Measurements from ENCODE around the gene ZCCHC8. TPM values are rescaled to one million over a fixed set of nuclear protein-coding genes. Genes with fewer than 3 reads are reported as not detected.

The ZCCHC8 gene
- total RNA-seq (10 to 100 TPM; 25.0 to 30.1 TPM), polyA plus RNA-seq (10 to 100 TPM in 1 of 2 donors, 1 to 10 TPM in 1; 9.6 to 20.3 TPM)
- long read RNA-seq, donor 1, partial matches to known transcripts = 2 of 8 reads
- long read RNA-seq, donor 1, other reads (novel, unspliced or antisense) = 2 of 8 reads
- long read RNA-seq, donor 2, partial matches to known transcripts = 1 of 7 reads
- long read RNA-seq, donor 2, other reads (novel, unspliced or antisense) = 4 of 7 reads

GRCh38 chr12:122500685-122501488 is at the start of gene ZCCHC8:
TSS of gene ZCCHC8 (minus strand) at chr12:122500932. CDS start at chr12:122500840, 92 bp downstream.
- no peaks in the 10 kb centered on the region for H3K27me3 ChIP-seq (ENCODE audit: control insufficient read depth in 1 of 2, insufficient read depth in 2 of 2, low read length in 1 of 2)
- intact Hi-C loops (cut with DNase I) = no loop called here
- no peaks in the 10 kb centered on the region for H3K9me3 ChIP-seq (ENCODE audit: control insufficient read depth, low read length)
- peak within 1 kb of the TSS; percentile 23 to 60 for H3K4me3 ChIP-seq (ENCODE audit: low read length in 2 of 2)
- H3K36me3 ChIP-seq (ENCODE audit: control insufficient read depth in 1 of 2, insufficient read depth in 2 of 2, low read length in 1 of 2) = peaks cover 3 to 4% of the 10 kb centered on the region in 2 donors
- peak within 1 kb of the TSS; percentile 72 for H3K27ac ChIP-seq (ENCODE audit: low read depth in 1 of 2, low read length in 2 of 2)
- H3K4me1 ChIP-seq (ENCODE audit: control insufficient read depth in 1 of 2, insufficient read depth in 2 of 2, low read length in 2 of 2) = no peaks in the 10 kb centered on the region
- ATAC-seq (ENCODE audit: low FRiP score) (peak; percentile 98), DNase-seq (peak; percentile 99)
- 2% methylated on average over 52 of the region's 52 CpGs for WGBS, 2 donors

DNA sequence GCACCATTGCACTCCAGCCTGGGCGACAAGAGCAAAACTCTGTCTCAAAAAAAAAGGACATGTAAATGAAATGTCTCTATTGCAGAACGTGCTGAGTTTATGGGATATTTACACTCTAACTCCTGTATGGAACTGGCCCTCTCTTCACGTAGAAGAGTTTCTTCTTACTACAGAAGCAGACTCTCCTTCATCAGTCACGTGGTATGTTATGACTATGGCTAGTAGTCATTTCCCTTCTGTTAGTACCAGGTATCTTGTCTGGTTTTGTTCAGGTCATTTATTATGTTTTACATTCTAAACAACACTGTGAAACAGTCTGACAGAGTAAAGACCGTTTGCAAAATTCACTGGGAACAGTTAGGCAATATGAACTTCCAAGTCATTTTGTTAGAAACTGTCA is 46.6 kb upstream of the ZCCHC8 start:
- no peak overlapping the region for H3K4me3 ChIP-seq (ENCODE audit: low read length in 2 of 2)
- H3K27ac ChIP-seq (ENCODE audit: low read depth in 1 of 2, low read length in 2 of 2) = no peak overlapping the region
- no peaks in the 10 kb centered on the region for H3K9me3 ChIP-seq (ENCODE audit: control insufficient read depth, low read length)
- ATAC-seq (ENCODE audit: low FRiP score) (no peak), DNase-seq (no peak)
- 83% methylated on average over 5 of the region's 5 CpGs for WGBS, 2 donors
- intact Hi-C loops (cut with DNase I) = no loop called here
- peaks cover 0 to 1% of the 10 kb centered on the region in 2 donors for H3K4me1 ChIP-seq (ENCODE audit: control insufficient read depth in 1 of 2, insufficient read depth in 2 of 2, low read length in 2 of 2)
- no peaks in the 10 kb centered on the region for H3K27me3 ChIP-seq (ENCODE audit: control insufficient read depth in 1 of 2, insufficient read depth in 2 of 2, low read length in 1 of 2)
- H3K36me3 ChIP-seq (ENCODE audit: control insufficient read depth in 1 of 2, insufficient read depth in 2 of 2, low read length in 1 of 2) = no peaks in the 10 kb centered on the region

DNA sequence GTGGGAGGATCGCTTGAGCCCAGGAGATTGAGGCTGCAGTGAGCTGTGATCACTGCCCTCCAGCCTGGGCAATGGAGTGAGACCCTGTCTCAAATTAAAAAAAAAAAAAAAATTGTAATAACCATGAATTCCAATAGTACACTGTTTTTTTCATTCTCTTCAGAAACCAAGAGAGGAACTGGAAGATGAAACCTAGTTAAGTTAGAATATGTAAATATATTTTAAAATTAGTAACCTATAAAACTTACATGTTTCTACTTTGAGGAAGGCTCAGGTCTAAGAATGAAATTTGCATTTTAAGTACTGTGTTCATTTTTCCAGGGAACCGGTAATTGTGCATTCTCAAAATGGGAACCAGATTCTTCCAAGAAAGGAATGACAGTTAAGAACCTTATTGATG is 45.1 kb upstream of the ZCCHC8 start:
- no peaks in the 10 kb centered on the region for H3K9me3 ChIP-seq (ENCODE audit: control insufficient read depth, low read length)
- WGBS, 2 donors = 96 to 98% methylated on average over 2 of the region's 2 CpGs
- no peak for ATAC-seq (ENCODE audit: low FRiP score)
- H3K4me1 ChIP-seq (ENCODE audit: control insufficient read depth in 1 of 2, insufficient read depth in 2 of 2, low read length in 2 of 2) = peaks cover 0 to 1% of the 10 kb centered on the region in 2 donors
- no peak overlapping the region for H3K4me3 ChIP-seq (ENCODE audit: low read length in 2 of 2)
- intact Hi-C loops (cut with DNase I) = no loop called here
- no peaks in the 10 kb centered on the region for H3K36me3 ChIP-seq (ENCODE audit: control insufficient read depth in 1 of 2, insufficient read depth in 2 of 2, low read length in 1 of 2)
- no peak for DNase-seq
- no peak overlapping the region for H3K27ac ChIP-seq (ENCODE audit: low read depth in 1 of 2, low read length in 2 of 2)
- H3K27me3 ChIP-seq (ENCODE audit: control insufficient read depth in 1 of 2, insufficient read depth in 2 of 2, low read length in 1 of 2) = no peaks in the 10 kb centered on the region

GRCh38 chr12:122544537-122544936 is 43.8 kb upstream of the ZCCHC8 start:
- no peak overlapping the region for H3K27ac ChIP-seq (ENCODE audit: low read depth in 1 of 2, low read length in 2 of 2)
- H3K36me3 ChIP-seq (ENCODE audit: control insufficient read depth in 1 of 2, insufficient read depth in 2 of 2, low read length in 1 of 2) = no peaks in the 10 kb centered on the region

GRCh38 chr12:122538496-122538895 is 37.8 kb upstream of the ZCCHC8 start:
- 85 to 89% methylated on average over 5 of the region's 5 CpGs for WGBS, 2 donors
- ATAC-seq (ENCODE audit: low FRiP score) = no peak
- Histone ChIP-seq H3K9me3 (ENCODE audit: control insufficient read depth, low read length) (no peaks in the 10 kb centered on the region), H3K4me1 (ENCODE audit: control insufficient read depth in 1 of 2, insufficient read depth in 2 of 2, low read length in 2 of 2) (no peaks in the 10 kb centered on the region), H3K27ac (ENCODE audit: low read depth in 1 of 2, low read length in 2 of 2) (no peak overlapping the region), H3K4me3 (ENCODE audit: low read length in 2 of 2) (no peak overlapping the region), H3K36me3 (ENCODE audit: control insufficient read depth in 1 of 2, insufficient read depth in 2 of 2, low read length in 1 of 2) (no peaks in the 10 kb centered on the region), H3K27me3 (ENCODE audit: control insufficient read depth in 1 of 2, insufficient read depth in 2 of 2, low read length in 1 of 2) (no peaks in the 10 kb centered on the region)
- intact Hi-C loops (cut with DNase I) = no loop called here
- no peak for DNase-seq

More at GRCh38 chr12:122544537-122544936, 43.8 kb upstream of the ZCCHC8 start:
- no peaks in the 10 kb centered on the region for H3K27me3 ChIP-seq (ENCODE audit: control insufficient read depth in 1 of 2, insufficient read depth in 2 of 2, low read length in 1 of 2)
- WGBS, 2 donors = 94% methylated on average over 2 of the region's 2 CpGs
- no peak overlapping the region for H3K4me3 ChIP-seq (ENCODE audit: low read length in 2 of 2)
- intact Hi-C loops (cut with DNase I) = no loop called here
- no peaks in the 10 kb centered on the region for H3K9me3 ChIP-seq (ENCODE audit: control insufficient read depth, low read length)
- DNase-seq = no peak
- peaks cover 0 to 1% of the 10 kb centered on the region in 2 donors for H3K4me1 ChIP-seq (ENCODE audit: control insufficient read depth in 1 of 2, insufficient read depth in 2 of 2, low read length in 2 of 2)
- no peak for ATAC-seq (ENCODE audit: low FRiP score)

DNA sequence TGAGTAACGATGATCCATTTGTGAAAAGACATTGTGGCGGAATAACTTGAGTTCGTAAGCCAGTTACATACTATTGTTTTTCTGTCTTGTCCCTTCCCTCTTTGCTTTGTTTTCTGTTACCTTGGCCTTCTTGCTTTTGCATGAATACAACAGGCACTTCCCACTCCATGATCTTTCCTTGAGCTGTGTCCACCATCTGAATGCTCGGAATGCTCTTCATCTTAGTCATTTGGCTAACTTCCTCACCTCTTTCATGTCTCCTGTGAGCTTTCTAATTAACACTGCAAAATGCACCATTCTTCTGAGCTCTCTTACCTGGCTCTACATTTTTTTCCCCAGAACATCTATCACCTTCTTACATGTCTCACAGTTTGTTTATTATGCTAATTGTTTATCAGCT is 36.3 kb upstream of the ZCCHC8 start:
- DNase-seq (no peak), ATAC-seq (ENCODE audit: low FRiP score) (no peak)
- Histone ChIP-seq H3K36me3 (ENCODE audit: control insufficient read depth in 1 of 2, insufficient read depth in 2 of 2, low read length in 1 of 2) (no peaks in the 10 kb centered on the region), H3K27me3 (ENCODE audit: control insufficient read depth in 1 of 2, insufficient read depth in 2 of 2, low read length in 1 of 2) (no peaks in the 10 kb centered on the region), H3K27ac (ENCODE audit: low read depth in 1 of 2, low read length in 2 of 2) (no peak overlapping the region), H3K4me1 (ENCODE audit: control insufficient read depth in 1 of 2, insufficient read depth in 2 of 2, low read length in 2 of 2) (no peaks in the 10 kb centered on the region), H3K4me3 (ENCODE audit: low read length in 2 of 2) (no peak overlapping the region), H3K9me3 (ENCODE audit: control insufficient read depth, low read length) (no peaks in the 10 kb centered on the region)
- 96% methylated on average over 4 of the region's 4 CpGs for WGBS, 2 donors
- intact Hi-C loops (cut with DNase I) = no loop called here

DNA sequence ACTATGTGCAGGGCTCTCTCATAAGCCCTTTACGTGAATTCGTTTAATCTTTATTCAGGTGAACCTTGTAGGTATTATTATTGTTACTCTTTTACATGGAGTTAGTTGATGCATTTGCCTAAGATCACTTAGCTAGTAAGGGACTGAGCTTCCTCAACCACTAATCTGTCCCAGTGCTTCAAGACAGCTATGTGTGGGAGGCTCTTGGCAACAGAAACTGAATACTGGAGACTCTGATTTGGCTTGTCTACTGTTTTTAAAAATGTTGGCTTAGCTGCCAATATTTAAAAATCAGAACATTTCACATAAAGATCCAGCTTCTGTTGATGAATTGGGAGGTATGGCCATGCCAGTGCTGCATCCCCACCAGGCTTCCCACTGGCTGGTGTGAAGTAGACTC is 33.1 kb upstream of the ZCCHC8 start:
- no peaks in the 10 kb centered on the region for H3K27me3 ChIP-seq (ENCODE audit: control insufficient read depth in 1 of 2, insufficient read depth in 2 of 2, low read length in 1 of 2)
- no peak overlapping the region for H3K4me3 ChIP-seq (ENCODE audit: low read length in 2 of 2)
- intact Hi-C loops (cut with DNase I) = no loop called here
- no peaks in the 10 kb centered on the region for H3K4me1 ChIP-seq (ENCODE audit: control insufficient read depth in 1 of 2, insufficient read depth in 2 of 2, low read length in 2 of 2)
- H3K27ac ChIP-seq (ENCODE audit: low read depth in 1 of 2, low read length in 2 of 2) = no peak overlapping the region
- H3K36me3 ChIP-seq (ENCODE audit: control insufficient read depth in 1 of 2, insufficient read depth in 2 of 2, low read length in 1 of 2) = no peaks in the 10 kb centered on the region
- DNase-seq (no peak), ATAC-seq (ENCODE audit: low FRiP score) (no peak)
- 94 to 97% methylated on average over 2 of the region's 2 CpGs for WGBS, 2 donors
- H3K9me3 ChIP-seq (ENCODE audit: control insufficient read depth, low read length) = no peaks in the 10 kb centered on the region

- H3K9me3 ChIP-seq (ENCODE audit: control insufficient read depth, low read length) = no peaks in the 10 kb centered on the region
- ATAC-seq (ENCODE audit: low FRiP score) (no peak), DNase-seq (no peak)
- no peak overlapping the region for H3K4me3 ChIP-seq (ENCODE audit: low read length in 2 of 2)
- no peaks in the 10 kb centered on the region for H3K4me1 ChIP-seq (ENCODE audit: control insufficient read depth in 1 of 2, insufficient read depth in 2 of 2, low read length in 2 of 2)
- 96 to 99% methylated on average over 6 of the region's 6 CpGs for WGBS, 2 donors
- H3K36me3 ChIP-seq (ENCODE audit: control insufficient read depth in 1 of 2, insufficient read depth in 2 of 2, low read length in 1 of 2) = no peaks in the 10 kb centered on the region
- H3K27me3 ChIP-seq (ENCODE audit: control insufficient read depth in 1 of 2, insufficient read depth in 2 of 2, low read length in 1 of 2) = no peaks in the 10 kb centered on the region
- intact Hi-C loops (cut with DNase I) = loop anchor here (10.0 kb wide), 1 partner anchor 226 kb away; the partner anchor contains the start of gene DENR (in 2 of the 2)
- H3K27ac ChIP-seq (ENCODE audit: low read depth in 1 of 2, low read length in 2 of 2) = no peak overlapping the region
These were observed 28.3 kb upstream of the ZCCHC8 start for GRCh38 chr12:122528992-122529391.

- Histone ChIP-seq H3K4me3 (ENCODE audit: low read length in 2 of 2) (no peak overlapping the region), H3K9me3 (ENCODE audit: control insufficient read depth, low read length) (no peaks in the 10 kb centered on the region), H3K27me3 (ENCODE audit: control insufficient read depth in 1 of 2, insufficient read depth in 2 of 2, low read length in 1 of 2) (no peaks in the 10 kb centered on the region), H3K36me3 (ENCODE audit: control insufficient read depth in 1 of 2, insufficient read depth in 2 of 2, low read length in 1 of 2) (no peaks in the 10 kb centered on the region), H3K27ac (ENCODE audit: low read depth in 1 of 2, low read length in 2 of 2) (no peak overlapping the region), H3K4me1 (ENCODE audit: control insufficient read depth in 1 of 2, insufficient read depth in 2 of 2, low read length in 2 of 2) (no peaks in the 10 kb centered on the region)
- WGBS, 2 donors = 94 to 95% methylated on average over 7 of the region's 7 CpGs
- intact Hi-C loops (cut with DNase I) = loop anchor here (10.0 kb wide), 1 partner anchor 226 kb away; the partner anchor contains the start of gene DENR (in 2 of the 2)
- ATAC-seq (ENCODE audit: low FRiP score) (no peak), DNase-seq (no peak)
These were observed 27.9 kb upstream of the ZCCHC8 start for GRCh38 chr12:122528582-122528981.

Measured in aorta (tissue), 5 donors.